Neural cell (in vitro differentiated cells): ENCODE results near the gene AQP10. TPM values are rescaled to one million over a fixed set of nuclear protein-coding genes. Genes with fewer than 3 reads are reported as not detected.
A peak's percentile ranks its signal among the peaks of the same experiment; 100 is the strongest.

Experiments used
- H2AFZ ChIP-seq: fragments of 200-600, 300-800 bp; sonication (generic), shearing (Covaris generic); 2 replicates; pipeline ENCODE4 v1.6.0; 2014; ENCODE audit warnings: low read depth, mild to moderate bottlenecking, antibody characterized with exemption, low read length, moderate library complexity
- H3F3A ChIP-seq: fragments of 200-600 bp; shearing (Covaris generic); 2 replicates; pipeline ENCODE4 v1.6.1; 2016; ENCODE audit warnings: mild to moderate bottlenecking, moderate library complexity, mixed read lengths, antibody characterized with exemption, low read length; ENCODE audit not compliant: insufficient read depth, poor library complexity, severe bottlenecking
- H3K27ac ChIP-seq: fragments of 200-600, 300-800 bp; sonication (generic), shearing (Covaris generic); 2 replicates; pipeline ENCODE4 v1.5.1; 2014; ENCODE audit warnings: mild to moderate bottlenecking, low read length, moderate library complexity
- H3K27me3 ChIP-seq: fragments of 300-800, 200-600 bp; sonication (generic), shearing (Covaris generic); 2 replicates; pipeline ENCODE4 v1.6.0; 2014; ENCODE audit warnings: mild to moderate bottlenecking, low read depth, low read length, moderate library complexity; ENCODE audit not compliant: insufficient read depth
- H3K36me3 ChIP-seq: fragments of 300-800, 200-600 bp; sonication (generic), shearing (Covaris generic); 2 replicates; pipeline ENCODE4 v1.5.1; 2014; ENCODE audit warnings: mild to moderate bottlenecking, antibody characterized with exemption, low read length, moderate library complexity; ENCODE audit not compliant: insufficient read depth
- H3K4me2 ChIP-seq: fragments of 300-800, 200-600 bp; sonication (generic), shearing (Covaris generic); 2 replicates; pipeline ENCODE4 v1.6.0; 2014; ENCODE audit warnings: mild to moderate bottlenecking, low read length
- H3K4me3 ChIP-seq: fragments of 300-800, 200-600 bp; sonication (generic), shearing (Covaris generic); 2 replicates; pipeline ENCODE4 v1.5.1; 2014; ENCODE audit warnings: mild to moderate bottlenecking, low read length, moderate library complexity
- H3K79me2 ChIP-seq: fragments of 200-600 bp; shearing (Covaris generic); replicated peaks from 2 replicates; pipeline ENCODE4 v1.6.0; 2014; ENCODE audit warnings: mild to moderate bottlenecking, low read length, moderate library complexity; ENCODE audit not compliant: insufficient read depth
- H3K9ac ChIP-seq: fragments of 300-800, 200-600 bp; sonication (generic), shearing (Covaris generic); 2 replicates; pipeline ENCODE4 v1.6.1; 2016; ENCODE audit warnings: mild to moderate bottlenecking, low read length, mixed read lengths
- H3K9me2 ChIP-seq: fragments of 200-600 bp; shearing (Covaris generic); 2 replicates; pipeline ENCODE4 v1.6.1; 2016; ENCODE audit warnings: mild to moderate bottlenecking, low read length, mixed read lengths; ENCODE audit not compliant: insufficient read depth
- H3K9me3 ChIP-seq: fragments of 200-600, 300-800 bp; sonication (generic), shearing (Covaris generic); 2 replicates; pipeline ENCODE4 v1.6.1; 2016; ENCODE audit warnings: mild to moderate bottlenecking, mixed run types, low read length, moderate library complexity, mixed read lengths
- H4K20me1 ChIP-seq: fragments of 200-600 bp; shearing (Covaris generic); 2 replicates; pipeline ENCODE4 v1.6.1; 2016; ENCODE audit warnings: mild to moderate bottlenecking, mixed run types; ENCODE audit not compliant: insufficient read depth
- EP300 ChIP-seq: fragments of 450-650 bp; conservative IDR thresholded peaks from 2 replicates; pipeline ENCODE4 v1.6.1; 2014; ENCODE audit warnings: antibody characterized with exemption, mild to moderate bottlenecking, moderate library complexity; ENCODE audit not compliant: poor library complexity, severe bottlenecking
- EZH2 ChIP-seq: fragments of 200-600, 300-800 bp; shearing (Covaris generic), sonication (generic); IDR thresholded peaks from 2 replicates; pipeline ENCODE4 v1.6.1; 2014; ENCODE audit warnings: antibody characterized with exemption, low read length, borderline replicate concordance, mild to moderate bottlenecking; ENCODE audit not compliant: insufficient read depth, poor library complexity, severe bottlenecking
- MXI1 ChIP-seq: fragments of 450-650 bp; conservative IDR thresholded peaks from 2 replicates; pipeline ENCODE4 v1.6.1; 2014; ENCODE audit warnings: antibody characterized with exemption, mild to moderate bottlenecking; ENCODE audit not compliant: poor library complexity, severe bottlenecking
- POLR2AphosphoS5 ChIP-seq: IDR thresholded peaks from 2 replicates; pipeline ENCODE4 v1.6.1; 2012
- RAD21 ChIP-seq: fragments of 450-650 bp; conservative IDR thresholded peaks from 2 replicates; pipeline ENCODE4 v1.6.1; 2014; ENCODE audit warnings: antibody characterized with exemption, mild to moderate bottlenecking, moderate library complexity
- SMC3 ChIP-seq: fragments of 450-650 bp; conservative IDR thresholded peaks from 2 replicates; pipeline ENCODE4 v1.6.1; 2014; ENCODE audit warnings: antibody characterized with exemption, mild to moderate bottlenecking, moderate library complexity; ENCODE audit not compliant: poor library complexity
- TAF1 ChIP-seq: IDR thresholded peaks from 2 replicates; pipeline ENCODE4 v1.6.1; 2012; ENCODE audit warnings: low read depth
- polyA minus RNA-seq: library from RNA; depleted of rRNA, polyadenylated mRNA; stranded (reverse); fragments of >200 nt; gene quantifications from 2 replicates; pipeline ENCODE4 v1.2.3, GENCODE V29; 2014
- polyA plus RNA-seq: library from polyadenylated mRNA; depleted of rRNA; stranded (reverse); fragments of >200 nt; gene quantifications from 2 replicates; pipeline ENCODE4 v1.2.3, GENCODE V29; 2014
- TF ChIP-seq, protein P1 (sequence below): IDR thresholded peaks from 2 replicates; pipeline ENCODE4 v1.6.1; 2012; ENCODE audit warnings: borderline replicate concordance
- TF ChIP-seq, protein P2 (sequence below): fragments of 450-650 bp; IDR thresholded peaks from 2 replicates; pipeline ENCODE4 v1.5.1; 2014; ENCODE audit warnings: antibody characterized with exemption, mild to moderate bottlenecking, moderate library complexity; ENCODE audit not compliant: poor library complexity, severe bottlenecking

Gene AQP10, protein sequence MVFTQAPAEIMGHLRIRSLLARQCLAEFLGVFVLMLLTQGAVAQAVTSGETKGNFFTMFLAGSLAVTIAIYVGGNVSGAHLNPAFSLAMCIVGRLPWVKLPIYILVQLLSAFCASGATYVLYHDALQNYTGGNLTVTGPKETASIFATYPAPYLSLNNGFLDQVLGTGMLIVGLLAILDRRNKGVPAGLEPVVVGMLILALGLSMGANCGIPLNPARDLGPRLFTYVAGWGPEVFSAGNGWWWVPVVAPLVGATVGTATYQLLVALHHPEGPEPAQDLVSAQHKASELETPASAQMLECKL
- polyA plus RNA-seq (not detected in 2 replicates), polyA minus RNA-seq (0.49 TPM in 1 of 2 replicates, not detected in the other)

DNA sequence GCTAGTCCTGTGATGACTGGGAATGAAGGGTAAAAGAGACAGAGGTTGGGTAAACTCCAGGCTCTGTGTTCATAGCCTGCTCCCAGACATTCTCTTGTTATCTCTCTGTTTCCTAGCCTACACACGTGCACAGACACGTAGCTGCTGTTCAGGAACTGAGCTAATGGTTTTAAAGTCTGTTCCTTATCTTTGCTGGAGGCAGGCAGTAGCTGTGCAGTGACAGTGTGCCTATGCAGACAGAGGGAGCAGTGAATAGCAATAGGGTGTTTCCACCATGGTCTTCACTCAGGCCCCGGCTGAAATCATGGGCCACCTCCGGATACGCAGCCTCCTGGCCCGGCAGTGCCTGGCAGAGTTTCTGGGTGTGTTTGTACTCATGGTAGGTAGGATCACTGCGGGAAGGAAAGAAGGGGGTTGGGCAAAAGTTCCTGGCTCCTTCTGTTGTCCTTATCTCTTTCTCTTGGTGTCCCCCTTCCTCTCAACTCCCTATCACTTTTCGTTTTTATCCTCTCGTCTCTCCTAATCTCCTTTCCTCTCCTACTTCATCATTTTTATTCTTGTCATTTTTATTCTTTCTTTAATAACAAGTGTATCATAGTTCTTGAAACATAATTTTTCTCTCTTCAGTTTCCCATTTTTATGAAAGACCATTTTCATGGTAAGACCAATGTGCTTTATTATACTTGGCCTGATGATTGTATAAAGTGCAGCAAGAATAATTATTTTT is at the start of gene AQP10:
TSS of gene AQP10 (plus strand) at position 212 of the 727 bp plus-strand sequence. CDS start at position 275, 63 bp downstream.
- H3K27me3 ChIP-seq, result no peaks in the 10 kb centered on the region
- no peak for TF ChIP-seq TAF1
- TF ChIP-seq RAD21, result no peak
- no peak for TF ChIP-seq MXI1
- no peak for TF ChIP-seq POLR2AphosphoS5
- TF ChIP-seq SMC3, result no peak
- TF ChIP-seq EP300, result no peak
- no peak for TF ChIP-seq EZH2
- TF ChIP-seq, protein P1, sequence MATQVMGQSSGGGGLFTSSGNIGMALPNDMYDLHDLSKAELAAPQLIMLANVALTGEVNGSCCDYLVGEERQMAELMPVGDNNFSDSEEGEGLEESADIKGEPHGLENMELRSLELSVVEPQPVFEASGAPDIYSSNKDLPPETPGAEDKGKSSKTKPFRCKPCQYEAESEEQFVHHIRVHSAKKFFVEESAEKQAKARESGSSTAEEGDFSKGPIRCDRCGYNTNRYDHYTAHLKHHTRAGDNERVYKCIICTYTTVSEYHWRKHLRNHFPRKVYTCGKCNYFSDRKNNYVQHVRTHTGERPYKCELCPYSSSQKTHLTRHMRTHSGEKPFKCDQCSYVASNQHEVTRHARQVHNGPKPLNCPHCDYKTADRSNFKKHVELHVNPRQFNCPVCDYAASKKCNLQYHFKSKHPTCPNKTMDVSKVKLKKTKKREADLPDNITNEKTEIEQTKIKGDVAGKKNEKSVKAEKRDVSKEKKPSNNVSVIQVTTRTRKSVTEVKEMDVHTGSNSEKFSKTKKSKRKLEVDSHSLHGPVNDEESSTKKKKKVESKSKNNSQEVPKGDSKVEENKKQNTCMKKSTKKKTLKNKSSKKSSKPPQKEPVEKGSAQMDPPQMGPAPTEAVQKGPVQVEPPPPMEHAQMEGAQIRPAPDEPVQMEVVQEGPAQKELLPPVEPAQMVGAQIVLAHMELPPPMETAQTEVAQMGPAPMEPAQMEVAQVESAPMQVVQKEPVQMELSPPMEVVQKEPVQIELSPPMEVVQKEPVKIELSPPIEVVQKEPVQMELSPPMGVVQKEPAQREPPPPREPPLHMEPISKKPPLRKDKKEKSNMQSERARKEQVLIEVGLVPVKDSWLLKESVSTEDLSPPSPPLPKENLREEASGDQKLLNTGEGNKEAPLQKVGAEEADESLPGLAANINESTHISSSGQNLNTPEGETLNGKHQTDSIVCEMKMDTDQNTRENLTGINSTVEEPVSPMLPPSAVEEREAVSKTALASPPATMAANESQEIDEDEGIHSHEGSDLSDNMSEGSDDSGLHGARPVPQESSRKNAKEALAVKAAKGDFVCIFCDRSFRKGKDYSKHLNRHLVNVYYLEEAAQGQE, result no peak
- TF ChIP-seq, protein P2, sequence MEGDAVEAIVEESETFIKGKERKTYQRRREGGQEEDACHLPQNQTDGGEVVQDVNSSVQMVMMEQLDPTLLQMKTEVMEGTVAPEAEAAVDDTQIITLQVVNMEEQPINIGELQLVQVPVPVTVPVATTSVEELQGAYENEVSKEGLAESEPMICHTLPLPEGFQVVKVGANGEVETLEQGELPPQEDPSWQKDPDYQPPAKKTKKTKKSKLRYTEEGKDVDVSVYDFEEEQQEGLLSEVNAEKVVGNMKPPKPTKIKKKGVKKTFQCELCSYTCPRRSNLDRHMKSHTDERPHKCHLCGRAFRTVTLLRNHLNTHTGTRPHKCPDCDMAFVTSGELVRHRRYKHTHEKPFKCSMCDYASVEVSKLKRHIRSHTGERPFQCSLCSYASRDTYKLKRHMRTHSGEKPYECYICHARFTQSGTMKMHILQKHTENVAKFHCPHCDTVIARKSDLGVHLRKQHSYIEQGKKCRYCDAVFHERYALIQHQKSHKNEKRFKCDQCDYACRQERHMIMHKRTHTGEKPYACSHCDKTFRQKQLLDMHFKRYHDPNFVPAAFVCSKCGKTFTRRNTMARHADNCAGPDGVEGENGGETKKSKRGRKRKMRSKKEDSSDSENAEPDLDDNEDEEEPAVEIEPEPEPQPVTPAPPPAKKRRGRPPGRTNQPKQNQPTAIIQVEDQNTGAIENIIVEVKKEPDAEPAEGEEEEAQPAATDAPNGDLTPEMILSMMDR, result no peak
- H3K9ac ChIP-seq, result no peak within 1 kb of the TSS
- no peak within 1 kb of the TSS for H3K27ac ChIP-seq
- no peak within 1 kb of the TSS for H3K4me3 ChIP-seq
- H3K9me3 ChIP-seq, result no peaks in the 10 kb centered on the region
- no peaks in the 10 kb centered on the region for H3K79me2 ChIP-seq
- no peaks in the 10 kb centered on the region for H3F3A ChIP-seq
- no peak within 1 kb of the TSS for H3K4me2 ChIP-seq
- no peak within 1 kb of the TSS for H2AFZ ChIP-seq
- H3K36me3 ChIP-seq, result no peaks in the 10 kb centered on the region
- H3K9me2 ChIP-seq, result no peaks in the 10 kb centered on the region
- H4K20me1 ChIP-seq, result no peaks in the 10 kb centered on the region

DNA sequence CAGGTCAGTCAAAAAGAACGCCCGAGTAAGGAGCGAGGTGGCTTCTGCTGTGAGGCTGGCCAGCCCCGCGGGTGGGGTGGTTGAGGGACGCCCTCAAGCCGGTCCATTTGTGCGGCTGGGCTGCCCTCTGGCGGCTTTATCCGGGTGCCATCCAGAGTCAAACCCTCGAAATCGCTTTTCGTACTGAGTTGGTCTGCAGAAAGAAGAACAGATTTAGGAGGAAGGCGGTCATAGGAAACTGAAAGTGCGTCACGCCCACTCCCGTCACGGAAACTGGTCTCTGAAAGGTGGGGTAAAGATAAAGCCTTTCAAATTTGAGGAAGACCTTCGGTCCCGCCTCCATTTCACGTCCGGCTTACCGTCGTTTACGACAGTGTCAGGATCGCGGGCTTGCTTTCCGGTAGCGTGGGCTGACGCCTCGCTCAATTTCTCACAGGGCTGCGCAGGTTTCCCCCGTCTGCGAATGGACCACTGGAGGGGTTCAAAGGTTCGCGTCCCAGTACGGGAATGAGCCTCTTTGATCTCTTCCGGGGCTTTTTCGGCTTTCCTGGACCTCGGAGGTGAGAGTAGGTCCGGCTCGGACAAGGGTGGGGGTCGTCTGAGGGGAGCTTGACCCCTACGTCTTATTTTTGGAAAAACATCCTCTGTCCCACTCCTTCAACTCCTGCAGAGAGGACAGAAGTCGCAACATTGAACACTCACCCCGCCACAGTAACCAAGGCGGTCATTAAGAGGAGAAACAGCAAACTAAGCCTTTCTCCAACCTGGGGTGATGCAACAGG is 48.5 kb upstream of the AQP10 start, which contains the start of gene HAX1:
TSS of gene HAX1 (plus strand) at position 413 of the 782 bp plus-strand sequence. CDS start at position 508, 95 bp downstream.
- TF ChIP-seq RAD21 (peak; percentile 85), EZH2 (no peak), SMC3 (peak; percentile 79), MXI1 (peak; percentile 84), EP300 (peak; percentile 49), POLR2AphosphoS5 (peak; percentile 60), TAF1 (peak; percentile 58)
- TF ChIP-seq, protein P1, result peak; percentile 77
- TF ChIP-seq, protein P2, result peak; percentile 98
- Histone ChIP-seq H3K36me3 (no peaks in the 10 kb centered on the region), H3K27me3 (no peaks in the 10 kb centered on the region), H3K9ac (peak within 1 kb of the TSS; percentile 75), H3K4me2 (peak within 1 kb of the TSS; percentile 93), H3K9me3 (no peaks in the 10 kb centered on the region), H3K79me2 (peaks cover 7% of the 10 kb centered on the region), H3F3A (no peaks in the 10 kb centered on the region), H3K4me3 (peak within 1 kb of the TSS; percentile 76), H2AFZ (peak within 1 kb of the TSS; percentile 81), H3K27ac (peak within 1 kb of the TSS; percentile 68), H4K20me1 (no peaks in the 10 kb centered on the region), H3K9me2 (no peaks in the 10 kb centered on the region)
